ENCODE data around the gene ZMAT5. TPM values are rescaled to one million over a fixed set of nuclear protein-coding genes. Genes with fewer than 3 reads are reported as not detected.
A peak's percentile ranks its signal among the peaks of the same experiment; 100 is the strongest.

The ZMAT5 gene
- total and polyA plus RNA-seq, 2 of the 13 experiments (the other 11 are each of a cell fraction or from before 2014, with no cell fraction given) = 20.7 to 27.8 TPM

- TF ChIP-seq KDM2A (CRISPR knock-in tag; IDR thresholded peaks at IDR 0.05; ENCODE audit: borderline replicate concordance, low read depth) = peak; percentile 48; the same call in 1 of the 2 replicates
- no peak for TF ChIP-seq ELF3 (CRISPR knock-in tag; IDR thresholded peaks at IDR 0.05)
- no peak for TF ChIP-seq MEIS2 (CRISPR knock-in tag; IDR thresholded peaks at IDR 0.05)
- TF ChIP-seq MTF2 (CRISPR knock-in tag; IDR thresholded peaks at IDR 0.05; ENCODE audit: borderline replicate concordance) = no peak
- TF ChIP-seq ZNF776 (CRISPR knock-in tag; IDR thresholded peaks at IDR 0.05) = no peak
- no peak for TF ChIP-seq YEATS2 (CRISPR knock-in tag; IDR thresholded peaks at IDR 0.05; ENCODE audit: borderline replicate concordance)
- TF ChIP-seq, protein P1, sequence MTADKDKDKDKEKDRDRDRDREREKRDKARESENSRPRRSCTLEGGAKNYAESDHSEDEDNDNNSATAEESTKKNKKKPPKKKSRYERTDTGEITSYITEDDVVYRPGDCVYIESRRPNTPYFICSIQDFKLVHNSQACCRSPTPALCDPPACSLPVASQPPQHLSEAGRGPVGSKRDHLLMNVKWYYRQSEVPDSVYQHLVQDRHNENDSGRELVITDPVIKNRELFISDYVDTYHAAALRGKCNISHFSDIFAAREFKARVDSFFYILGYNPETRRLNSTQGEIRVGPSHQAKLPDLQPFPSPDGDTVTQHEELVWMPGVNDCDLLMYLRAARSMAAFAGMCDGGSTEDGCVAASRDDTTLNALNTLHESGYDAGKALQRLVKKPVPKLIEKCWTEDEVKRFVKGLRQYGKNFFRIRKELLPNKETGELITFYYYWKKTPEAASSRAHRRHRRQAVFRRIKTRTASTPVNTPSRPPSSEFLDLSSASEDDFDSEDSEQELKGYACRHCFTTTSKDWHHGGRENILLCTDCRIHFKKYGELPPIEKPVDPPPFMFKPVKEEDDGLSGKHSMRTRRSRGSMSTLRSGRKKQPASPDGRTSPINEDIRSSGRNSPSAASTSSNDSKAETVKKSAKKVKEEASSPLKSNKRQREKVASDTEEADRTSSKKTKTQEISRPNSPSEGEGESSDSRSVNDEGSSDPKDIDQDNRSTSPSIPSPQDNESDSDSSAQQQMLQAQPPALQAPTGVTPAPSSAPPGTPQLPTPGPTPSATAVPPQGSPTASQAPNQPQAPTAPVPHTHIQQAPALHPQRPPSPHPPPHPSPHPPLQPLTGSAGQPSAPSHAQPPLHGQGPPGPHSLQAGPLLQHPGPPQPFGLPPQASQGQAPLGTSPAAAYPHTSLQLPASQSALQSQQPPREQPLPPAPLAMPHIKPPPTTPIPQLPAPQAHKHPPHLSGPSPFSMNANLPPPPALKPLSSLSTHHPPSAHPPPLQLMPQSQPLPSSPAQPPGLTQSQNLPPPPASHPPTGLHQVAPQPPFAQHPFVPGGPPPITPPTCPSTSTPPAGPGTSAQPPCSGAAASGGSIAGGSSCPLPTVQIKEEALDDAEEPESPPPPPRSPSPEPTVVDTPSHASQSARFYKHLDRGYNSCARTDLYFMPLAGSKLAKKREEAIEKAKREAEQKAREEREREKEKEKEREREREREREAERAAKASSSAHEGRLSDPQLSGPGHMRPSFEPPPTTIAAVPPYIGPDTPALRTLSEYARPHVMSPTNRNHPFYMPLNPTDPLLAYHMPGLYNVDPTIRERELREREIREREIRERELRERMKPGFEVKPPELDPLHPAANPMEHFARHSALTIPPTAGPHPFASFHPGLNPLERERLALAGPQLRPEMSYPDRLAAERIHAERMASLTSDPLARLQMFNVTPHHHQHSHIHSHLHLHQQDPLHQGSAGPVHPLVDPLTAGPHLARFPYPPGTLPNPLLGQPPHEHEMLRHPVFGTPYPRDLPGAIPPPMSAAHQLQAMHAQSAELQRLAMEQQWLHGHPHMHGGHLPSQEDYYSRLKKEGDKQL (CRISPR knock-in tag; IDR thresholded peaks at IDR 0.05; ENCODE audit: low read depth) = no peak
- no peak for TF ChIP-seq GRHL1 (CRISPR knock-in tag; conservative IDR thresholded peaks at IDR 0.05)
- TF ChIP-seq ZSCAN20 (CRISPR knock-in tag; IDR thresholded peaks at IDR 0.05; ENCODE audit: borderline replicate concordance) = no peak
- TF ChIP-seq ZHX1 (CRISPR knock-in tag; IDR thresholded peaks at IDR 0.05; ENCODE audit: low read depth) = no peak
- no peak for TF ChIP-seq JUNB (CRISPR knock-in tag; IDR thresholded peaks at IDR 0.05; ENCODE audit: borderline replicate concordance)
- no peak for TF ChIP-seq TRIM24 (CRISPR knock-in tag; IDR thresholded peaks at IDR 0.05)
- TF ChIP-seq, protein P2, sequence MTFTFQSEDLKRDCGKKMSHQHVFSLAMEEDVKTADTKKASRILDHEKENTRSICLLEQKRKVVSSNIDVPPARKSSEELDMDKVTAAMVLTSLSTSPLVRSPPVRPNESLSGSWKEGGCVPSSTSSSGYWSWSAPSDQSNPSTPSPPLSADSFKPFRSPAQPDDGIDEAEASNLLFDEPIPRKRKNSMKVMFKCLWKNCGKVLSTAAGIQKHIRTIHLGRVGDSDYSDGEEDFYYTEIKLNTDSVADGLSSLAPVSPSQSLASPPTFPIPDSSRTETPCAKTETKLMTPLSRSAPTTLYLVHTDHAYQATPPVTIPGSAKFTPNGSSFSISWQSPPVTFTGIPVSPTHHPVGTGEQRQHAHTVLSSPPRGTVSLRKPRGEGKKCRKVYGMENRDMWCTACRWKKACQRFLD (CRISPR knock-in tag; IDR thresholded peaks at IDR 0.05; ENCODE audit: borderline replicate concordance) = no peak
- no peak for TF ChIP-seq ZNF430 (CRISPR knock-in tag; IDR thresholded peaks at IDR 0.05)
- TF ChIP-seq, protein P3, sequence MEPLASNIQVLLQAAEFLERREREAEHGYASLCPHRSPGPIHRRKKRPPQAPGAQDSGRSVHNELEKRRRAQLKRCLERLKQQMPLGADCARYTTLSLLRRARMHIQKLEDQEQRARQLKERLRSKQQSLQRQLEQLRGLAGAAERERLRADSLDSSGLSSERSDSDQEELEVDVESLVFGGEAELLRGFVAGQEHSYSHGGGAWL (CRISPR knock-in tag; IDR thresholded peaks at IDR 0.05) = no peak
- 0 out of 2 replicates have a peak, but pooled peaks have one; percentile 5 for TF ChIP-seq NFKB2 (CRISPR knock-in tag; IDR thresholded peaks at IDR 0.05; ENCODE audit: borderline replicate concordance)
- no peak for TF ChIP-seq ZNF891 (CRISPR knock-in tag; IDR thresholded peaks at IDR 0.05)
Measured at GRCh38 chr22:29704528-29705285, 62.1 kb downstream of the ZMAT5 start (continued).
